ENCODE measurements around the gene RPS6KA1. TPM values are rescaled to one million over a fixed set of nuclear protein-coding genes. Genes with fewer than 3 reads are reported as not detected.

The RPS6KA1 gene
- total RNA-seq, 1 donor from 2014 or later, result 25.3 TPM

DNA sequence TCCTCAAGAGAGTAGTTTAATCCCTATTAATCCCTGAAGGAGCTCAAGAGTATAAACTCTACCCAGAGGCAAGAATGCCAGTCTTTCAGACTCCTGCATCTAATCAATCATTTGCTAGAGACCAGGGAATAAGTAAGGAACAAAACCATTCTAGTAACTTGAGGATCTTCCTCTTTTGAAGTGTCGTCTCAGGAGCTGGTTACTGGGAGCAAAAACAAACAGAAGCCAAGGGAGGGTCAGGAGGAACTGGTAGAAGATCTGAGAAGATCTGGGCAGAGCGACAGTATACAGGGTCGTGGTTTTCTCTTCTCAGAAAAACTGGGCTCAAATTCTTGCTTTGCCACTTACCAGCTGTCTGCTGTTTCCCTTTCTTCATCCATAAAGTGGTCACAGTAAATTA is 69.3 kb downstream of the RPS6KA1 start:
- no peak for DNase-seq (ENCODE audit: low spot score)
- peaks cover 3% of the 10 kb centered on the region for H3K36me3 Mint-ChIP-seq (ENCODE audit: low read depth, unreplicated experiment)
- TF ChIP-seq, protein P1, sequence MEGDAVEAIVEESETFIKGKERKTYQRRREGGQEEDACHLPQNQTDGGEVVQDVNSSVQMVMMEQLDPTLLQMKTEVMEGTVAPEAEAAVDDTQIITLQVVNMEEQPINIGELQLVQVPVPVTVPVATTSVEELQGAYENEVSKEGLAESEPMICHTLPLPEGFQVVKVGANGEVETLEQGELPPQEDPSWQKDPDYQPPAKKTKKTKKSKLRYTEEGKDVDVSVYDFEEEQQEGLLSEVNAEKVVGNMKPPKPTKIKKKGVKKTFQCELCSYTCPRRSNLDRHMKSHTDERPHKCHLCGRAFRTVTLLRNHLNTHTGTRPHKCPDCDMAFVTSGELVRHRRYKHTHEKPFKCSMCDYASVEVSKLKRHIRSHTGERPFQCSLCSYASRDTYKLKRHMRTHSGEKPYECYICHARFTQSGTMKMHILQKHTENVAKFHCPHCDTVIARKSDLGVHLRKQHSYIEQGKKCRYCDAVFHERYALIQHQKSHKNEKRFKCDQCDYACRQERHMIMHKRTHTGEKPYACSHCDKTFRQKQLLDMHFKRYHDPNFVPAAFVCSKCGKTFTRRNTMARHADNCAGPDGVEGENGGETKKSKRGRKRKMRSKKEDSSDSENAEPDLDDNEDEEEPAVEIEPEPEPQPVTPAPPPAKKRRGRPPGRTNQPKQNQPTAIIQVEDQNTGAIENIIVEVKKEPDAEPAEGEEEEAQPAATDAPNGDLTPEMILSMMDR (IDR thresholded peaks at IDR 0.05; ENCODE audit: unreplicated experiment), result no peak
- H3K4me3 Mint-ChIP-seq (ENCODE audit: unreplicated experiment), result no peak overlapping the region
- H3K4me1 Mint-ChIP-seq (ENCODE audit: unreplicated experiment), result peaks cover 4% of the 10 kb centered on the region
- H3K27ac Mint-ChIP-seq (ENCODE audit: unreplicated experiment), result no peak overlapping the region
- H3K27me3 Mint-ChIP-seq (ENCODE audit: unreplicated experiment), result no peaks in the 10 kb centered on the region
- H3K9me3 Mint-ChIP-seq (ENCODE audit: unreplicated experiment), result no peaks in the 10 kb centered on the region

DNA sequence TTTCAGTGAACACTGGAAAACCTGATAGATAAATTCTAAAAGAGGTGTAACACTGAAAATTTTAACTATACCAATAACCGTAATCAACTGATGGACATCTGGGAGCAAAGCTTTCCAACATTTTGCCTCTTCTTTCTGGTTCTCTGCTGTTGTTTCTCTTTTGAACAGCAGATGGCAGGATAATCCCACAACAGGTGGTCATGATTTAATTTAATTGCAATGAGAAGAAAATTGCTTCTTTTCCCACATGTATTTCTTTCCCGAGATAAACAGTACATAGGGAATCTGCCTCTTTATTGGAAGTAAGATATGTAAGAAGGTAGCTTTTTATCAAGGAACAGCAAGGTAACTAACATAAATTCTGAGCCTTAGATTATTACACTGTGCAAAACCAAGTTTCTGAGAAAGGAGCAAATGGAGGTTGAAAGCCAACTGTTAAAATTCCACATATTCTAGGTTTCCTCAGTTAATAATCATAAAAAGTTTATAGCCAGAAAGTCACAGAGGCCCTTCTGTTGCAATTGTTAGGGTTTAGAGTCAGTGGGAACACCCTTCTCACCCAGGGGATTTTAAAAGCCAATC is 72.9 kb downstream of the RPS6KA1 start:
- peaks cover 2% of the 10 kb centered on the region for H3K36me3 Mint-ChIP-seq (ENCODE audit: low read depth, unreplicated experiment)
- peak; percentile 55 for DNase-seq (ENCODE audit: low spot score)

DNA sequence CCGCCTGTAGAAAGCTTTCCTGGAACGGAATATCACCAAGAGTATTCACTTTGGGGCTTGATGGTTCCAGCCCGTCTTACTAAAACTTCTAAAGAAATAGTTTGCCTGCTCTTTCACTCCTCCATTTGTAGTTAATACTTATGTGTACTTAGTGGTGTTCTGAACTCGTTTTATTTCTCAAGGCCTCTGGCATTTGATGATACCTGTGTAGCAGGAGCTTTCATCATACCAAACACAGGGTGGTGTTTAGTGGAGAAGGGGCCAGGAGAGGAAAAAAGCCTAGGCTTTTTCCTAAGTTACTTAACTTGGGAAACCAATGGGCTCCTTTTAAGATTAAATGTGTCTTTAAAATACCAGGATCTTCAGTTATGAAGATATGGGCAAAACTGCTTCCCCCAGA is 74.3 kb downstream of the RPS6KA1 start:
- no peak overlapping the region for H3K27ac Mint-ChIP-seq (ENCODE audit: unreplicated experiment)
- H3K27me3 Mint-ChIP-seq (ENCODE audit: unreplicated experiment), result no peaks in the 10 kb centered on the region
- DNase-seq (ENCODE audit: low spot score), result no peak
- no peak overlapping the region for H3K4me3 Mint-ChIP-seq (ENCODE audit: unreplicated experiment)
- TF ChIP-seq, protein P1 (IDR thresholded peaks at IDR 0.05; ENCODE audit: unreplicated experiment), result no peak
- H3K36me3 Mint-ChIP-seq (ENCODE audit: low read depth, unreplicated experiment), result no peaks in the 10 kb centered on the region
- H3K9me3 Mint-ChIP-seq (ENCODE audit: unreplicated experiment), result no peaks in the 10 kb centered on the region
- peaks cover 2% of the 10 kb centered on the region for H3K4me1 Mint-ChIP-seq (ENCODE audit: unreplicated experiment)

More for the DNA sequence above, 72.9 kb downstream of the RPS6KA1 start:
- Mint-ChIP-seq H3K4me1 (ENCODE audit: unreplicated experiment) (peaks cover 4% of the 10 kb centered on the region), H3K27ac (ENCODE audit: unreplicated experiment) (no peak overlapping the region), H3K27me3 (ENCODE audit: unreplicated experiment) (no peaks in the 10 kb centered on the region), H3K4me3 (ENCODE audit: unreplicated experiment) (no peak overlapping the region), H3K9me3 (ENCODE audit: unreplicated experiment) (no peaks in the 10 kb centered on the region)
- TF ChIP-seq, protein P1 (IDR thresholded peaks at IDR 0.05; ENCODE audit: unreplicated experiment), result peak; percentile 78

DNA sequence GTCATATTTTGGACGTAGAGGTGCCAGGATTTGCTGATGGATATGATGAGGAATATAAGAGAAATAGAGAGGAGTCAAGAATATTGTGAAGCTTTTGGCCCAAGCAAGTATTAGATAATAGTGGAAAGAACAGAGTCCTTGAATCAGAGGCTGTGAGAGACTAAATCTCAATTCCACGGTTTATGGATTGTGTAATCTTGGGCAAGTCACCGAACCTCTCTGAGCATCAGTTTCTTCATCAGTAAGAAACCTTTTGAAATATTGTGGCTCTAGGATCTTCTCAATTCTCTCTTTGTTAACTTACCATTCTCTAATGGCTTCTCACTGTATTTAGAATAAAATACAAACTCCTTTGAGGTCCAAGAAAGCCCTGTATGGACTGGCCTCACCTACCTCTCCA is 77.6 kb downstream of the RPS6KA1 start:
- H3K27ac Mint-ChIP-seq (ENCODE audit: unreplicated experiment), result no peak overlapping the region
- TF ChIP-seq, protein P1 (IDR thresholded peaks at IDR 0.05; ENCODE audit: unreplicated experiment), result no peak

DNA sequence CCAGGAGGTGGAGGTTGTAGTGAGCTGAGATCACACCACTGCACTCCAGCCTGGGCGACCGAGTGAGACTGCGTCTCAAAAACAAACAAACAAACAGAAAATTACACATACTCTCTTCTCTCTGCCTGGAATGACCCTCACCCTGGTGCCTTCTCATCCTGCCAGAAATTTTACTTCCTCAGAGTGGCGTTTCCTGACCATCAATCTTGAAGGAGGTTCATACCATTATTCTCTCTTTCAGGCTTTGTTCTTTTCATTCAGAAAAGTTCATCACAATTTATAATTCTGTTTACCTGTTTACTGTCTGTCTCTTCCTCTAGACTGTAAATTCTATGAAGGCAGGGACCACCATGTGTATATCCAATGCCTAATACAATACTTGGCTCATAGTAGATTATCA is 79.3 kb downstream of the RPS6KA1 start:
- H3K4me1 Mint-ChIP-seq (ENCODE audit: unreplicated experiment), result peaks cover 5% of the 10 kb centered on the region
- H3K4me3 Mint-ChIP-seq (ENCODE audit: unreplicated experiment), result no peak overlapping the region
- H3K9me3 Mint-ChIP-seq (ENCODE audit: unreplicated experiment), result no peaks in the 10 kb centered on the region
- no peak overlapping the region for H3K27ac Mint-ChIP-seq (ENCODE audit: unreplicated experiment)
- H3K27me3 Mint-ChIP-seq (ENCODE audit: unreplicated experiment), result no peaks in the 10 kb centered on the region
- DNase-seq (ENCODE audit: low spot score), result no peak
- TF ChIP-seq, protein P1 (IDR thresholded peaks at IDR 0.05; ENCODE audit: unreplicated experiment), result no peak
- H3K36me3 Mint-ChIP-seq (ENCODE audit: low read depth, unreplicated experiment), result no peaks in the 10 kb centered on the region

More for the DNA sequence above, 77.6 kb downstream of the RPS6KA1 start:
- peaks cover 2% of the 10 kb centered on the region for H3K4me1 Mint-ChIP-seq (ENCODE audit: unreplicated experiment)
- no peaks in the 10 kb centered on the region for H3K36me3 Mint-ChIP-seq (ENCODE audit: low read depth, unreplicated experiment)
- no peak overlapping the region for H3K4me3 Mint-ChIP-seq (ENCODE audit: unreplicated experiment)
- DNase-seq (ENCODE audit: low spot score), result no peak
- H3K9me3 Mint-ChIP-seq (ENCODE audit: unreplicated experiment), result no peaks in the 10 kb centered on the region
- H3K27me3 Mint-ChIP-seq (ENCODE audit: unreplicated experiment), result no peaks in the 10 kb centered on the region

Measured in endothelial cell (in vitro differentiated cells).